Keratinocyte (primary cell): ENCODE measurements around the gene GRHPR.

Experiments used
- CTCF ChIP-seq, 3 experiments: IDR thresholded peaks in 1 of 3; conservative IDR thresholded peaks in 1 of 3; optimal IDR thresholded peaks in 1 of 3; 2 replicates in 2 of 3; 3 replicates in 1 of 3; pipeline versions ENCODE3 to v1.5.1; 2011; ENCODE audit warnings: low read length in 3 of 3, mild to moderate bottlenecking in 3 of 3, moderate library complexity in 2 of 3, control low read depth in 1 of 3, inconsistent platforms in 1 of 3; ENCODE audit not compliant: insufficient read depth in 2 of 3; ENCODE audit errors: extremely low read depth in 1 of 3
- EZH2 ChIP-seq: IDR thresholded peaks from one replicate; pipeline ENCODE4 v1.6.1; 2012; ENCODE audit warnings: inconsistent platforms, mild to moderate bottlenecking, low read length, moderate library complexity

- TF ChIP-seq CTCF (optimal IDR thresholded peaks at IDR 0.05 in 1 of 3, IDR thresholded peaks at IDR 0.05 in 1 of 3, conservative IDR thresholded peaks at IDR 0.05 in 1 of 3; ENCODE audit: extremely low read depth in 1 of 3, insufficient read depth in 2 of 3, low read length in 3 of 3) (no peak), EZH2 (no peak)
These were observed 1.0 kb downstream of the GRHPR start for GRCh38 chr9:37423508-37423907.
